ENCODE results near the gene FOXA2. TPM values are rescaled to one million over a fixed set of nuclear protein-coding genes. Genes with fewer than 3 reads are reported as not detected.

FOXA2 gene
- total and polyA plus RNA-seq, 2 of the 13 experiments (the other 11 are each of a cell fraction or from before 2014, with no cell fraction given) = 8.8 to 12.2 TPM

DNA sequence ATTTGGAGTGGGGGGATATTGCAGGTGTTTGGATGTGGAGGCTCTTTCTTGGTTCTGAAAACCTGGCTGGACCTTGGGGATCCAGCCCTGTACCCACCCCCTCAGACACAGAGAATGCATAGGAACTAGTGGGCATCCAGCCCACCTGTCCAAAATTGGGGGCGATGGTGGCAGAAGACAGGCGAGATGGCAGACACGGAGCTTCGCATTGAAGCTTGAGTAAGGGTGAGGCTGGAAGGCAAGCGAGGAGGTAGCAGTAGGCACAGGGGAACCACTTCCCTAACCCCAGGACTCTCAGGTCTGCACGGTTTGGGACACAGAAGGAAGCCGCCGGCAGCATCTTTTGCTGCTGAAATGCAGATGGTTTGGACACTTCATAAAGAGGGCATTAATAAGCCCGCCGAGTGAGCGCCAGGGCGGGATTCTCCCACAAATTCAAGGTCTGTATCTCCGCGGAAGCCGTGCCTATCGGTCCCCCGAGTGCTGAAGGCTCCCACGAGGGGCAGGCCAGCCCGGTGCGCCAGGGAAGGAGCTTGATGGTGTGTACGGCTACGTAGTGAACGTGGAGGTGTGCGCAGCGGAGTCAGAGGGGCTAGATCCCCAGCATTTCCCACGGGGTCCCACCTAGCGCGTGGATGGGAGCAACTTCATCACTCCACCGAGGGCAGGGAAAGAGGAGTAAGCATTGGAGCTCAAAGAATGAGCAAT lies 1.6 kb upstream of the FOXA2 start (continued):
- TF ChIP-seq JUN (CRISPR knock-in tag; IDR thresholded peaks at IDR 0.05) (no peak), ZNF382 (CRISPR knock-in tag; IDR thresholded peaks at IDR 0.05; ENCODE audit: borderline replicate concordance) (no peak), TARDBP (CRISPR knock-in tag; IDR thresholded peaks at IDR 0.05) (no peak; the same call in 1 of the 2 replicates), ZFP82 (CRISPR knock-in tag; IDR thresholded peaks at IDR 0.05; ENCODE audit: borderline replicate concordance) (no peak), FLYWCH1 (CRISPR knock-in tag; IDR thresholded peaks at IDR 0.05) (no peak), NR2C2 (CRISPR knock-in tag; IDR thresholded peaks at IDR 0.05; ENCODE audit: borderline replicate concordance) (no peak), NCOA1 (CRISPR knock-in tag; IDR thresholded peaks at IDR 0.05) (0 out of 2 replicates have a peak, but pooled peaks have one; percentile 9), SAP130 (CRISPR knock-in tag; IDR thresholded peaks at IDR 0.05; ENCODE audit: low read depth) (no peak), ZC3H4 (CRISPR knock-in tag; IDR thresholded peaks at IDR 0.05; ENCODE audit: borderline replicate concordance) (0 out of 2 replicates have a peak, but pooled peaks have one; percentile 16), MAFG (CRISPR knock-in tag; IDR thresholded peaks at IDR 0.05) (0 out of 2 replicates have a peak, but pooled peaks have one; percentile 39), HNF4A (CRISPR knock-in tag; IDR thresholded peaks at IDR 0.05) (no peak), SMAD1 (CRISPR knock-in tag; IDR thresholded peaks at IDR 0.05; ENCODE audit: borderline replicate concordance, low read depth) (no peak), SKI (IDR thresholded peaks at IDR 0.05; ENCODE audit: partially characterized antibody) (no peak), TCF12 (IDR thresholded peaks at IDR 0.05) (no peak), TCF12 (CRISPR knock-in tag; IDR thresholded peaks at IDR 0.05) (no peak), ZMAT3 (CRISPR knock-in tag; conservative IDR thresholded peaks at IDR 0.05) (peak; percentile 30; the same call in 1 of the 2 replicates), MIXL1 (CRISPR knock-in tag; IDR thresholded peaks at IDR 0.05) (no peak), ZNF33B (CRISPR knock-in tag; IDR thresholded peaks at IDR 0.05) (no peak), ZNF138 (CRISPR knock-in tag; IDR thresholded peaks at IDR 0.05; ENCODE audit: low read depth) (0 out of 2 replicates have a peak, but pooled peaks have one; percentile 62)
- TF ChIP-seq, protein P1, sequence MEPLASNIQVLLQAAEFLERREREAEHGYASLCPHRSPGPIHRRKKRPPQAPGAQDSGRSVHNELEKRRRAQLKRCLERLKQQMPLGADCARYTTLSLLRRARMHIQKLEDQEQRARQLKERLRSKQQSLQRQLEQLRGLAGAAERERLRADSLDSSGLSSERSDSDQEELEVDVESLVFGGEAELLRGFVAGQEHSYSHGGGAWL (CRISPR knock-in tag; IDR thresholded peaks at IDR 0.05) = no peak
- TF ChIP-seq, protein P2, sequence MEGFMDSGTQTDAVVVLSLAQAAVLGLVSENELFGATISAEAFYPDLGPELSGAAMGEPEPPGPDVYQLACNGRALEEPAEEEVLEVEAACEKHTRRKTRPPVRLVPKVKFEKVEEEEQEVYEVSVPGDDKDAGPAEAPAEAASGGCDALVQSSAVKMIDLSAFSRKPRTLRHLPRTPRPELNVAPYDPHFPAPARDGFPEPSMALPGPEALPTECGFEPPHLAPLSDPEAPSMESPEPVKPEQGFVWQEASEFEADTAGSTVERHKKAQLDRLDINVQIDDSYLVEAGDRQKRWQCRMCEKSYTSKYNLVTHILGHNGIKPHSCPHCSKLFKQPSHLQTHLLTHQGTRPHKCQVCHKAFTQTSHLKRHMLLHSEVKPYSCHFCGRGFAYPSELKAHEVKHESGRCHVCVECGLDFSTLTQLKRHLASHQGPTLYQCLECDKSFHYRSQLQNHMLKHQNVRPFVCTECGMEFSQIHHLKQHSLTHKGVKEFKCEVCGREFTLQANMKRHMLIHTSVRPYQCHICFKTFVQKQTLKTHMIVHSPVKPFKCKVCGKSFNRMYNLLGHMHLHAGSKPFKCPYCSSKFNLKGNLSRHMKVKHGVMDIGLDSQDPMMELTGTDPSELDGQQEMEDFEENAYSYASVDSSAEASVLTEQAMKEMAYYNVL (CRISPR knock-in tag; IDR thresholded peaks at IDR 0.05; ENCODE audit: borderline replicate concordance) = no peak
- TF ChIP-seq, protein P3, sequence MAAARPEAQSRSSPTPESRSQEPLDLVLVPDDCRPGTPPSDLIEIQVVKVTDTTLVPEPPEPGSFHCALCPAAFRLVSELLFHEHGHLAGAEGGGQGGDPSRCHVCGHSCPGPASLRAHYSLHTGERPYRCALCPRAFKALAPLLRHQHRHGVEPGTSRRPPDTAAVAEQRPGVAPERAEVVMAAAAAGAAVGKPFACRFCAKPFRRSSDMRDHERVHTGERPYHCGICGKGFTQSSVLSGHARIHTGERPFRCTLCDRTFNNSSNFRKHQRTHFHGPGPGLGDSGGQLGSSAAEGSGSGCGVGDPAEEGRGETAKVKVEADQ (CRISPR knock-in tag; IDR thresholded peaks at IDR 0.05; ENCODE audit: borderline replicate concordance) = no peak
- TF ChIP-seq, protein P4, sequence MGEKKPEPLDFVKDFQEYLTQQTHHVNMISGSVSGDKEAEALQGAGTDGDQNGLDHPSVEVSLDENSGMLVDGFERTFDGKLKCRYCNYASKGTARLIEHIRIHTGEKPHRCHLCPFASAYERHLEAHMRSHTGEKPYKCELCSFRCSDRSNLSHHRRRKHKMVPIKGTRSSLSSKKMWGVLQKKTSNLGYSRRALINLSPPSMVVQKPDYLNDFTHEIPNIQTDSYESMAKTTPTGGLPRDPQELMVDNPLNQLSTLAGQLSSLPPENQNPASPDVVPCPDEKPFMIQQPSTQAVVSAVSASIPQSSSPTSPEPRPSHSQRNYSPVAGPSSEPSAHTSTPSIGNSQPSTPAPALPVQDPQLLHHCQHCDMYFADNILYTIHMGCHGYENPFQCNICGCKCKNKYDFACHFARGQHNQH (CRISPR knock-in tag; IDR thresholded peaks at IDR 0.05) = no peak
